OCI-LY1 (cell line): ENCODE results near the gene KDM4B.

Experiments
- H2AFZ ChIP-seq: fragments of 200-600 bp; sonication (generic), shearing (Covaris generic); 2 replicates; pipeline ENCODE4 v1.6.0; 2014; ENCODE audit warnings: antibody characterized with exemption, mild to moderate bottlenecking, low read length
- H3F3A ChIP-seq: fragments of 200-600 bp; sonication (generic), shearing (Covaris generic); 2 replicates; pipeline ENCODE4 v1.6.0; 2014; ENCODE audit warnings: mild to moderate bottlenecking, antibody characterized with exemption, low read length, moderate library complexity; ENCODE audit not compliant: insufficient read depth
- H3K27ac ChIP-seq: fragments of 200-600 bp; sonication (generic); 2 replicates; pipeline ENCODE4 v1.5.1; 2014; ENCODE audit warnings: low read length, mixed run types, mild to moderate bottlenecking, low read depth; ENCODE audit not compliant: poor library complexity, severe bottlenecking
- H3K27me3 ChIP-seq: fragments of 200-600 bp; sonication (generic); 2 replicates; pipeline ENCODE4 v1.6.0; 2014; ENCODE audit warnings: antibody characterized with exemption, mild to moderate bottlenecking, low read length, moderate library complexity; ENCODE audit not compliant: insufficient read depth
- H3K36me3 ChIP-seq: fragments of 200-600 bp; sonication (generic); 2 replicates; pipeline ENCODE4 v1.6.1; 2014; ENCODE audit warnings: mild to moderate bottlenecking, antibody characterized with exemption, low read length, moderate library complexity, mixed read lengths; ENCODE audit not compliant: insufficient read depth
- H3K4me1 ChIP-seq: fragments of 200-600 bp; sonication (generic); 2 replicates; pipeline ENCODE4 v1.5.1; 2014; ENCODE audit warnings: mild to moderate bottlenecking, low read length, moderate library complexity; ENCODE audit not compliant: insufficient read depth, severe bottlenecking
- H3K4me2 ChIP-seq: fragments of 200-600 bp; sonication (generic), shearing (Covaris generic); 2 replicates; pipeline ENCODE4 v1.6.1; 2014; ENCODE audit warnings: low read length
- H3K4me3 ChIP-seq: fragments of 200-600 bp; sonication (generic); 2 replicates; pipeline ENCODE4 v1.5.1; 2014; ENCODE audit warnings: low read length, low read depth, mild to moderate bottlenecking, mixed read lengths; ENCODE audit not compliant: poor library complexity, severe bottlenecking
- H3K79me2 ChIP-seq: fragments of 200-600 bp; shearing (Covaris generic); 2 replicates; pipeline ENCODE4 v1.6.1; 2016; ENCODE audit warnings: mixed run types, low read length, mixed read lengths; ENCODE audit not compliant: insufficient read depth
- H3K9ac ChIP-seq: fragments of 200-600 bp; sonication (generic), shearing (Covaris generic); 2 replicates; pipeline ENCODE4 v1.6.1; 2014; ENCODE audit warnings: mild to moderate bottlenecking, low read length, mixed read lengths
- H3K9me2 ChIP-seq: fragments of 200-600 bp; sonication (generic), shearing (Covaris generic); 2 replicates; pipeline ENCODE4 v1.6.1; 2014; ENCODE audit warnings: low read depth, mild to moderate bottlenecking, low read length, mixed read lengths
- H3K9me3 ChIP-seq: fragments of 200-600 bp; shearing (Covaris generic); 2 replicates; pipeline ENCODE4 v1.6.1; 2014; ENCODE audit warnings: low read length, mixed read lengths
- H4K20me1 ChIP-seq: fragments of 200-600 bp; sonication (generic), shearing (Covaris generic); 2 replicates; pipeline ENCODE4 v1.6.0; 2016; ENCODE audit warnings: mild to moderate bottlenecking, low read length; ENCODE audit not compliant: insufficient read depth
- EZH2 ChIP-seq: fragments of 200-600 bp; sonication (generic), shearing (Covaris generic); IDR thresholded peaks from 2 replicates; pipeline ENCODE4 v1.8.0; 2017; ENCODE audit warnings: borderline replicate concordance, mixed run types, mild to moderate bottlenecking, antibody characterized with exemption, low read length, moderate library complexity, mixed read lengths
- TF ChIP-seq, protein P1 (sequence below): fragments of 200-600 bp; sonication (generic), shearing (Covaris generic); IDR thresholded peaks from 2 replicates; pipeline ENCODE4 v1.5.1; 2017; ENCODE audit warnings: mild to moderate bottlenecking, antibody characterized with exemption, low read length, moderate library complexity, mixed read lengths

KDM4B gene

GRCh38 chr19:5111051-5111450 lies 142.1 kb downstream of the KDM4B start:
- H3K4me3 ChIP-seq, result no peak overlapping the region
- H3K9me2 ChIP-seq, result no peaks in the 10 kb centered on the region
- no peaks in the 10 kb centered on the region for H3F3A ChIP-seq
- H3K79me2 ChIP-seq, result no peaks in the 10 kb centered on the region
- H3K36me3 ChIP-seq, result peaks cover 7% of the 10 kb centered on the region; the same call in 1 of the 2 replicates
- no peak for TF ChIP-seq EZH2
- no peak overlapping the region for H2AFZ ChIP-seq
- no peaks in the 10 kb centered on the region for H3K27me3 ChIP-seq
- no peaks in the 10 kb centered on the region for H4K20me1 ChIP-seq
- H3K4me2 ChIP-seq, result no peak overlapping the region
- H3K9ac ChIP-seq, result no peak overlapping the region
- no peaks in the 10 kb centered on the region for H3K9me3 ChIP-seq
- no peaks in the 10 kb centered on the region for H3K4me1 ChIP-seq
- H3K27ac ChIP-seq, result no peak overlapping the region

DNA sequence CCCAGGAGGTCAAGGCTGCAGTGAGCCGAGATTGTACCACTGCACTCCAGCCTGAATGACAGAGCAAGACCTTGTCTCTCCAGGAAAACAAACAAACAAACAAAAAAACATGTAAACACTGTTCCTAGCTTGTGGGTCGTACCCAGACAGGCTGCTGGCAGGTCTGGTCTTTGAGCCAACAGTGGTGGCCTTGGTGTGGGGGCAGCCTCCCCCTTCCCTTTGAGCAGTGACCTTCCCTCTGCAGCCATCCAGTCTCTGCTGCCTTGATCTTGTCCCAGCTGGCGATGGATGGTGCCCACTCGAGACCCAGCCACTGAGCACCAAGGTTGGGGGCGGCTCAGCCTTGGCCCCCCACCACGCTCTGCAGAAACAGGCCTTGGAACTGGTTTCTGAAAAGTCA lies 143.3 kb downstream of the KDM4B start:
- Histone ChIP-seq H3F3A (no peaks in the 10 kb centered on the region), H3K9ac (no peak overlapping the region), H3K79me2 (no peaks in the 10 kb centered on the region), H4K20me1 (no peaks in the 10 kb centered on the region), H3K4me3 (no peak overlapping the region), H3K9me2 (no peaks in the 10 kb centered on the region), H3K4me2 (no peak overlapping the region), H3K4me1 (no peaks in the 10 kb centered on the region), H3K36me3 (peaks cover 7% of the 10 kb centered on the region), H3K9me3 (no peaks in the 10 kb centered on the region), H3K27ac (no peak overlapping the region), H2AFZ (no peak overlapping the region), H3K27me3 (no peaks in the 10 kb centered on the region)
- TF ChIP-seq, protein P1, sequence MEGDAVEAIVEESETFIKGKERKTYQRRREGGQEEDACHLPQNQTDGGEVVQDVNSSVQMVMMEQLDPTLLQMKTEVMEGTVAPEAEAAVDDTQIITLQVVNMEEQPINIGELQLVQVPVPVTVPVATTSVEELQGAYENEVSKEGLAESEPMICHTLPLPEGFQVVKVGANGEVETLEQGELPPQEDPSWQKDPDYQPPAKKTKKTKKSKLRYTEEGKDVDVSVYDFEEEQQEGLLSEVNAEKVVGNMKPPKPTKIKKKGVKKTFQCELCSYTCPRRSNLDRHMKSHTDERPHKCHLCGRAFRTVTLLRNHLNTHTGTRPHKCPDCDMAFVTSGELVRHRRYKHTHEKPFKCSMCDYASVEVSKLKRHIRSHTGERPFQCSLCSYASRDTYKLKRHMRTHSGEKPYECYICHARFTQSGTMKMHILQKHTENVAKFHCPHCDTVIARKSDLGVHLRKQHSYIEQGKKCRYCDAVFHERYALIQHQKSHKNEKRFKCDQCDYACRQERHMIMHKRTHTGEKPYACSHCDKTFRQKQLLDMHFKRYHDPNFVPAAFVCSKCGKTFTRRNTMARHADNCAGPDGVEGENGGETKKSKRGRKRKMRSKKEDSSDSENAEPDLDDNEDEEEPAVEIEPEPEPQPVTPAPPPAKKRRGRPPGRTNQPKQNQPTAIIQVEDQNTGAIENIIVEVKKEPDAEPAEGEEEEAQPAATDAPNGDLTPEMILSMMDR, result no peak
- no peak for TF ChIP-seq EZH2

DNA sequence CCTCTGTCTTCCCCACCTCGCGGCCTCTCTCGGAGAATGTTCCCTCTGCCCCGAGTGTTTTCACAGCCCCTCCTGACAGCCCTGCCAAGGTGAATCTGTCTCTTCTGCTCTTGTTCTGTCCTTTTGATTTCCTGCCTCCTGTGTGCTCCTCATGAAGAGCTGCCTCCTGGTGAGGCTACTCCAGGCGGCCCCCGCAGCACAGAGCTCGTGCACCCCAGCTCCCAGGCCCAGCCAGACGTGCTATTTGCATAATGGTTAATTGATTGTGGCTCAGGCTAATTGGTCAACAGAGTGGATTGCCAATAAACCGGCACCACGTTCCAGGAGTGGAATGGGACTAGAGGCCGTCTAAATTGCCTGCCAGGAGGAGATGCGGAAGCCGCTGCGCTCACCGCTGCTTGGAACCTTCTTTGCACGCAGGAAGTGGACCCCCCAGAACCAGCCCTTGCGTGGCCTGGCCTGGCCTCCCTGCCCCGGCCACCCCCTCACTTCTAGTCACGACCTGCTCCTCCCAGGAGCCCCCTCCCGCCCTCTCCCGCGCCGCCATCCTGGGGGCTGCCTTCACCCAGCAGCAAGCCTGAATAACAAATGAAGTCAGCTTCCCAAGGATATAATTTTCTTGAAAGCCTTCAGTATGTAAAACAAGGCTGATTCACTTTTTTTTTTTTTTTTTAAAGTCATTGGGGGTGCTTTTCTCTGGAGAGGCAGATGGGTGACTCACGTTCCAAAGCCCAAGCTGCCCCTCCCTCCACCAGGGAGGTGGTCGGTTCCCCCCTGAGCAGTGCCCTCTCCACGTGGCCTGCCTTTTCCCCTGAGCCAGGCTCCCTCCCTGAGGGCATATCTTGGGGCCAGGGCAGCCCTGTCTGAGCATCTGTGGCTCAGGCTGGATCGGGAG lies 144.0 kb downstream of the KDM4B start:
- H3K9me2 ChIP-seq, result no peaks in the 10 kb centered on the region
- no peaks in the 10 kb centered on the region for H3F3A ChIP-seq
- no peaks in the 10 kb centered on the region for H3K27me3 ChIP-seq
- no peak overlapping the region for H3K4me2 ChIP-seq
- H3K79me2 ChIP-seq, result no peaks in the 10 kb centered on the region
- TF ChIP-seq, protein P1, result no peak
- no peak for TF ChIP-seq EZH2
- no peaks in the 10 kb centered on the region for H4K20me1 ChIP-seq
- no peak overlapping the region for H3K27ac ChIP-seq
- no peak overlapping the region for H2AFZ ChIP-seq
- no peaks in the 10 kb centered on the region for H3K9me3 ChIP-seq
- no peak overlapping the region for H3K9ac ChIP-seq
- peaks cover 7% of the 10 kb centered on the region for H3K36me3 ChIP-seq
- H3K4me1 ChIP-seq, result no peaks in the 10 kb centered on the region
- no peak overlapping the region for H3K4me3 ChIP-seq
